Measurements from ENCODE around the gene B4GALNT2.

The B4GALNT2 gene

DNA sequence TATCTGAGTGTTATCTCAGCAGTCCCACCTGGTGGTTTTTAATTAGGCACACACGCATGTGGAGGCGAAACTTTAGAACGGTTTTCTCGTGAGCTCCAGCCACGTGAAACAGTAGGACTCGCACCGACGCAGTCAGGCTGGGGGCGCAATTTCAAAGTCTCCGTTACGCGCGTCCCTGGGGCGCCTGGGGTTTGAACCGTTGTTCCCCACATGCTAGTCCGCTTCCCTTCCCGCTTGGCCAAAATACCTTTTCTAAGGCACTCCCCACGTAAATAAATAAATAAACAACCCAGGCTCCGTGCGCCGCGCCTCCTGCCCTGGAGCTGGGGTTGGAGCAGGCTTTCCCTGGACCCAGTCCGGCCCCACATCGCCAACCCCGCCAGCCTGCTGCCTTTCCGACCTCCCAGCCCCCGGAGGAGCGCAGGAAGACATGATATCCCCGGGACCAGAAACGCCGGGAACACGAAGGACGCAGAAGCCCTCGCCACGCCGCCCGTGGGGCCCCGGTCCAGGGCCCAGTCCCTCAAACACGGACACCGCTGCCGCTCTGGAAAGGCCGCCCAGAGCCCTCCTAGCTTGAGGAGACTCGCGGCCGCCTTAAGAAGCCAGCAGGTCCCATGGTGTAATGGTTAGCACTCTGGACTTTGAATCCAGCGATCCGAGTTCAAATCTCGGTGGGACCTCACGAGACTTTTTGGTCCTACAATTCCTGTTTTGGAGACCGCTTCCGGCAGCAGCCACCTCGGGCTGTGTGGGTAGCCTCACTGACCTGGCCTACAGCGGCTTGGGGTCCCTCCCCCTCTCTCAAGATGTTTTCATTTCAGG lies 59.6 kb downstream of the B4GALNT2 start:
- Histone ChIP-seq H3K4me3 (ENCODE audit: low read length) (peak overlapping the region; percentile 81), H3F3A (ENCODE audit: control insufficient read depth, insufficient read depth) (peaks cover 14% of the 10 kb centered on the region), H4K20me1 (ENCODE audit: control insufficient read depth, insufficient read depth, low read depth, low read length) (no peaks in the 10 kb centered on the region), H3K27ac (ENCODE audit: low read depth, low read length) (peak overlapping the region; percentile 93), H3K4me1 (ENCODE audit: control insufficient read depth, low read length) (peaks cover 29% of the 10 kb centered on the region), H3K4me2 (ENCODE audit: low read length) (peak overlapping the region; percentile 80), H3K79me2 (ENCODE audit: control insufficient read depth, low read length) (no peaks in the 10 kb centered on the region), H3K36me3 (ENCODE audit: control insufficient read depth, low read length) (no peaks in the 10 kb centered on the region), H3K9me2 (replicated peaks; ENCODE audit: control insufficient read depth, low read length) (no peaks in the 10 kb centered on the region), H3K27me3 (ENCODE audit: control insufficient read depth, low read length) (no peaks in the 10 kb centered on the region), H3K9me3 (ENCODE audit: control insufficient read depth, insufficient read depth, low read length) (no peaks in the 10 kb centered on the region)
- TF ChIP-seq, protein P1, sequence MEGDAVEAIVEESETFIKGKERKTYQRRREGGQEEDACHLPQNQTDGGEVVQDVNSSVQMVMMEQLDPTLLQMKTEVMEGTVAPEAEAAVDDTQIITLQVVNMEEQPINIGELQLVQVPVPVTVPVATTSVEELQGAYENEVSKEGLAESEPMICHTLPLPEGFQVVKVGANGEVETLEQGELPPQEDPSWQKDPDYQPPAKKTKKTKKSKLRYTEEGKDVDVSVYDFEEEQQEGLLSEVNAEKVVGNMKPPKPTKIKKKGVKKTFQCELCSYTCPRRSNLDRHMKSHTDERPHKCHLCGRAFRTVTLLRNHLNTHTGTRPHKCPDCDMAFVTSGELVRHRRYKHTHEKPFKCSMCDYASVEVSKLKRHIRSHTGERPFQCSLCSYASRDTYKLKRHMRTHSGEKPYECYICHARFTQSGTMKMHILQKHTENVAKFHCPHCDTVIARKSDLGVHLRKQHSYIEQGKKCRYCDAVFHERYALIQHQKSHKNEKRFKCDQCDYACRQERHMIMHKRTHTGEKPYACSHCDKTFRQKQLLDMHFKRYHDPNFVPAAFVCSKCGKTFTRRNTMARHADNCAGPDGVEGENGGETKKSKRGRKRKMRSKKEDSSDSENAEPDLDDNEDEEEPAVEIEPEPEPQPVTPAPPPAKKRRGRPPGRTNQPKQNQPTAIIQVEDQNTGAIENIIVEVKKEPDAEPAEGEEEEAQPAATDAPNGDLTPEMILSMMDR (IDR thresholded peaks at IDR 0.05; ENCODE audit: low read depth, low read length, poor library complexity, severe bottlenecking) = peak; percentile 67
- no peak for TF ChIP-seq EZH2phosphoT487 (IDR thresholded peaks at IDR 0.05; ENCODE audit: borderline replicate concordance, low read length)

DNA sequence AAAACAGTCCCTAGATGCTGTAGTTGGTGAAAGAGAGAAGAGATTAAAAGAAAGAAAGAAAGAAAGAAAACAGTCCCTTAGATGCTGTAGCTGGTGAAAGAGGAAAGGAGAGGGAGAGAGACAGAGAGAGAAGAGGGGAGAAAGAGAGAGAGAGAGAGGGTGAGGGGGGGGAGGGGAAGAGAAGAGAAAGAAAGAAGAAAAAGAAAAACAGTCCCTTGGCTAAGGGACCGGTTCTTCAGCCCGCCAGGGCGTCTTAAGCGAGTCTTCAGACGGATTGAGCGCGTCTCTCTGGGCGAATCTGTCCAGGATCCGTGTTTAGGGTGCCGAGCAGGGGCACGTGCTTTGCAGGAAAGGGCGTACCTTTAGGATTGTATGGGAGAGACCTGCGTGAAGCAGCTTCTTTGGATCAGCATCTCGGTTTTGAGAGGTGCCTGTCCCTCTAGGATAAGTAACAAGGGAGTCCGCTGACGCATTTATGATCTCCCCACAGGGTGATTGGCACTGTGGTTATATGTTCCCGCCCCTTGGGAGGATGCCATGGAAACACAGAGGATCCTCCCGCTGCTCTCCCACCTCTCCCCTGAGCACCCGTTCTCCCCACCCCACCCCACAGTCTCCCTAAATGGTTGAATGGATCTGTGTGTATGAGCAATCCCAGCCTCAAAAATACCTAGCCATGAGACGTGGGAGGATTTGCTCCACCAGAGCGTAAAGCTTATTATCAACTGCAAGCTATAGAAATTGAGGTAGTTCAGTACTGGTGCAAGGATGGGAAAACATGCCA lies 61.1 kb downstream of the B4GALNT2 start:
- H3K4me1 ChIP-seq (ENCODE audit: control insufficient read depth, low read length) = peaks cover 29% of the 10 kb centered on the region
- TF ChIP-seq EZH2phosphoT487 (IDR thresholded peaks at IDR 0.05; ENCODE audit: borderline replicate concordance, low read length) = no peak
- no peaks in the 10 kb centered on the region for H3K79me2 ChIP-seq (ENCODE audit: control insufficient read depth, low read length)
- H3F3A ChIP-seq (ENCODE audit: control insufficient read depth, insufficient read depth) = peaks cover 14% of the 10 kb centered on the region
- H3K4me3 ChIP-seq (ENCODE audit: low read length) = peak overlapping the region; percentile 81
- H3K27ac ChIP-seq (ENCODE audit: low read depth, low read length) = peak overlapping the region; percentile 93
- peak overlapping the region; percentile 80 for H3K4me2 ChIP-seq (ENCODE audit: low read length)
- no peaks in the 10 kb centered on the region for H3K9me3 ChIP-seq (ENCODE audit: control insufficient read depth, insufficient read depth, low read length)
- no peaks in the 10 kb centered on the region for H3K36me3 ChIP-seq (ENCODE audit: control insufficient read depth, low read length)
- no peaks in the 10 kb centered on the region for H4K20me1 ChIP-seq (ENCODE audit: control insufficient read depth, insufficient read depth, low read depth, low read length)
- no peaks in the 10 kb centered on the region for H3K9me2 ChIP-seq (replicated peaks; ENCODE audit: control insufficient read depth, low read length)
- H3K27me3 ChIP-seq (ENCODE audit: control insufficient read depth, low read length) = no peaks in the 10 kb centered on the region

DNA sequence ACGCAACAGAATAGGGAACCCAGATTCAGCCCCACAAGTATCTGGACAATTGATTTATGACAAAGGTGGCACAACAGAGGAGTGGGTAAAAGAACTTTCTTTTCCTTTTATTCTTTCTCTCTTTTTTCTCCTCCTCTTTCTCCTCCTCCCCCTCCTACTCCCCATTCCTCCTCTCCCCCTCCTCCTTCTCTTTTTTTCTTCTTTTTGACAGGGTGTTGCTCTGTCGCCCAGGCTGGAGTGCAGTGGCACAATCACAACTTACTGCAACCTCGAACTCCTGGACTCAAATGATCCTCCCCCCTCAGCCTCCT lies 61.7 kb downstream of the B4GALNT2 start:
- Histone ChIP-seq H3K79me2 (ENCODE audit: control insufficient read depth, low read length) (no peaks in the 10 kb centered on the region), H3F3A (ENCODE audit: control insufficient read depth, insufficient read depth) (peaks cover 14% of the 10 kb centered on the region), H3K4me2 (ENCODE audit: low read length) (peak overlapping the region; percentile 80), H4K20me1 (ENCODE audit: control insufficient read depth, insufficient read depth, low read depth, low read length) (no peaks in the 10 kb centered on the region), H3K27ac (ENCODE audit: low read depth, low read length) (no peak overlapping the region), H3K9me3 (ENCODE audit: control insufficient read depth, insufficient read depth, low read length) (no peaks in the 10 kb centered on the region), H3K27me3 (ENCODE audit: control insufficient read depth, low read length) (no peaks in the 10 kb centered on the region), H3K9me2 (replicated peaks; ENCODE audit: control insufficient read depth, low read length) (no peaks in the 10 kb centered on the region), H3K4me1 (ENCODE audit: control insufficient read depth, low read length) (peaks cover 29% of the 10 kb centered on the region), H3K36me3 (ENCODE audit: control insufficient read depth, low read length) (no peaks in the 10 kb centered on the region), H3K4me3 (ENCODE audit: low read length) (peak overlapping the region; percentile 81)
- TF ChIP-seq, protein P1 (IDR thresholded peaks at IDR 0.05; ENCODE audit: low read depth, low read length, poor library complexity, severe bottlenecking) = no peak
- TF ChIP-seq EZH2phosphoT487 (IDR thresholded peaks at IDR 0.05; ENCODE audit: borderline replicate concordance, low read length) = no peak

DNA sequence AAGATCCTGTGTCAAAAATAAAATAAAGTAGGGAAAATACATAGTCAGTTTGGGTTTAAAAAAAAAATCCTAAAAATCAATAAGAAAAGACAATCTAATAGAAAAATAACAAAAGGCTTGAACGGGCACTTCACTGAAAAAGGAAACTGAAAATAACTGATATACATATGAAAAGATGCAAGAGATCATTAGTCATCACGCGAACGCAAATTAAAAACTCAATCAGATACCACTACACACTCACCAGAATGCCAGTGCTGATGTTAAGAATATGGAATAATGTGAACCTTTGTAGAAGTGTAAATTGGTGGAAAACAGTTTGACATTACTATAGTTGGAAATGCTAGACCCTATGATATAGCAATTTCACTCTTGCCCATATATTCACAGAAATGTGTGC lies 63.2 kb downstream of the B4GALNT2 start:
- TF ChIP-seq, protein P1 (IDR thresholded peaks at IDR 0.05; ENCODE audit: low read depth, low read length, poor library complexity, severe bottlenecking) = no peak
- no peak for TF ChIP-seq EZH2phosphoT487 (IDR thresholded peaks at IDR 0.05; ENCODE audit: borderline replicate concordance, low read length)
- no peak overlapping the region for H3K27ac ChIP-seq (ENCODE audit: low read depth, low read length)
- no peak overlapping the region for H3K4me3 ChIP-seq (ENCODE audit: low read length)

More for the DNA sequence above, 63.2 kb downstream of the B4GALNT2 start:
- Histone ChIP-seq H3K79me2 (ENCODE audit: control insufficient read depth, low read length) (no peaks in the 10 kb centered on the region), H3K4me1 (ENCODE audit: control insufficient read depth, low read length) (peaks cover 23% of the 10 kb centered on the region), H3K9me2 (replicated peaks; ENCODE audit: control insufficient read depth, low read length) (no peaks in the 10 kb centered on the region), H3K9me3 (ENCODE audit: control insufficient read depth, insufficient read depth, low read length) (no peaks in the 10 kb centered on the region), H3K36me3 (ENCODE audit: control insufficient read depth, low read length) (no peaks in the 10 kb centered on the region), H4K20me1 (ENCODE audit: control insufficient read depth, insufficient read depth, low read depth, low read length) (no peaks in the 10 kb centered on the region), H3K27me3 (ENCODE audit: control insufficient read depth, low read length) (no peaks in the 10 kb centered on the region), H3K4me2 (ENCODE audit: low read length) (no peak overlapping the region), H3F3A (ENCODE audit: control insufficient read depth, insufficient read depth) (peaks cover 14% of the 10 kb centered on the region)
